ENCODE data around the gene CDK4.

CDK4 gene

DNA sequence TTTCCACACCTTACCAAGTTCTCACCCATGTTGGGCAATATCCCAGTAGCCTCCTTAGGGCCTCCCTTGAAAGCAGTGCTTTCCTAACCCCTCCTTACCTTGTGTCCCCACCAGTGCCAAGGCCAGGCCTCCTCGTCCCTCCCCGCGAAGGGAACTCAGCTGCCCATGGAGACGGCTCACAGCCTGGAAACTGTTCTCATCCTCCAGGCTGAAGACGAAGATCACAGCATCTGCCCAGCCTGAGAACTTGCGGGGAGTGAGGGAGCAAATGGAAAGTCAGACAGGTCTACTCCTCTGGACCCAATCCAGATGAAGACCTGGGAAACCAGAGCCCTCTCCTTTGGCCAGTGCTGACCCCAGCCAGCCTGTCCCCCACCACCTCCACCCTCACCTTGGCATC is 18.2 kb downstream of the CDK4 start:
- Histone ChIP-seq H2AFZ (ENCODE audit: low read length) (no peak overlapping the region), H3K36me3 (ENCODE audit: insufficient read depth, low read length) (peaks cover 36% of the 10 kb centered on the region), H3K9ac (ENCODE audit: low read length) (no peak overlapping the region), H3K4me1 (ENCODE audit: insufficient read depth, low read length, severe bottlenecking) (no peaks in the 10 kb centered on the region), H3K4me3 (ENCODE audit: low read depth, low read length, poor library complexity, severe bottlenecking) (no peak overlapping the region), H3F3A (ENCODE audit: insufficient read depth, low read length) (no peaks in the 10 kb centered on the region), H3K79me2 (ENCODE audit: insufficient read depth, low read length) (no peaks in the 10 kb centered on the region), H3K4me2 (ENCODE audit: low read length) (no peak overlapping the region), H3K27me3 (ENCODE audit: insufficient read depth, low read length) (no peaks in the 10 kb centered on the region), H3K27ac (ENCODE audit: low read depth, low read length, poor library complexity, severe bottlenecking) (no peak overlapping the region), H3K9me2 (ENCODE audit: low read depth, low read length) (no peaks in the 10 kb centered on the region), H3K9me3 (ENCODE audit: low read length) (no peaks in the 10 kb centered on the region), H4K20me1 (ENCODE audit: insufficient read depth, low read length) (no peaks in the 10 kb centered on the region)
- TF ChIP-seq EZH2 (IDR thresholded peaks at IDR 0.05; ENCODE audit: borderline replicate concordance, low read length) = no peak
- TF ChIP-seq, protein P1, sequence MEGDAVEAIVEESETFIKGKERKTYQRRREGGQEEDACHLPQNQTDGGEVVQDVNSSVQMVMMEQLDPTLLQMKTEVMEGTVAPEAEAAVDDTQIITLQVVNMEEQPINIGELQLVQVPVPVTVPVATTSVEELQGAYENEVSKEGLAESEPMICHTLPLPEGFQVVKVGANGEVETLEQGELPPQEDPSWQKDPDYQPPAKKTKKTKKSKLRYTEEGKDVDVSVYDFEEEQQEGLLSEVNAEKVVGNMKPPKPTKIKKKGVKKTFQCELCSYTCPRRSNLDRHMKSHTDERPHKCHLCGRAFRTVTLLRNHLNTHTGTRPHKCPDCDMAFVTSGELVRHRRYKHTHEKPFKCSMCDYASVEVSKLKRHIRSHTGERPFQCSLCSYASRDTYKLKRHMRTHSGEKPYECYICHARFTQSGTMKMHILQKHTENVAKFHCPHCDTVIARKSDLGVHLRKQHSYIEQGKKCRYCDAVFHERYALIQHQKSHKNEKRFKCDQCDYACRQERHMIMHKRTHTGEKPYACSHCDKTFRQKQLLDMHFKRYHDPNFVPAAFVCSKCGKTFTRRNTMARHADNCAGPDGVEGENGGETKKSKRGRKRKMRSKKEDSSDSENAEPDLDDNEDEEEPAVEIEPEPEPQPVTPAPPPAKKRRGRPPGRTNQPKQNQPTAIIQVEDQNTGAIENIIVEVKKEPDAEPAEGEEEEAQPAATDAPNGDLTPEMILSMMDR (IDR thresholded peaks at IDR 0.05; ENCODE audit: low read length) = no peak

DNA sequence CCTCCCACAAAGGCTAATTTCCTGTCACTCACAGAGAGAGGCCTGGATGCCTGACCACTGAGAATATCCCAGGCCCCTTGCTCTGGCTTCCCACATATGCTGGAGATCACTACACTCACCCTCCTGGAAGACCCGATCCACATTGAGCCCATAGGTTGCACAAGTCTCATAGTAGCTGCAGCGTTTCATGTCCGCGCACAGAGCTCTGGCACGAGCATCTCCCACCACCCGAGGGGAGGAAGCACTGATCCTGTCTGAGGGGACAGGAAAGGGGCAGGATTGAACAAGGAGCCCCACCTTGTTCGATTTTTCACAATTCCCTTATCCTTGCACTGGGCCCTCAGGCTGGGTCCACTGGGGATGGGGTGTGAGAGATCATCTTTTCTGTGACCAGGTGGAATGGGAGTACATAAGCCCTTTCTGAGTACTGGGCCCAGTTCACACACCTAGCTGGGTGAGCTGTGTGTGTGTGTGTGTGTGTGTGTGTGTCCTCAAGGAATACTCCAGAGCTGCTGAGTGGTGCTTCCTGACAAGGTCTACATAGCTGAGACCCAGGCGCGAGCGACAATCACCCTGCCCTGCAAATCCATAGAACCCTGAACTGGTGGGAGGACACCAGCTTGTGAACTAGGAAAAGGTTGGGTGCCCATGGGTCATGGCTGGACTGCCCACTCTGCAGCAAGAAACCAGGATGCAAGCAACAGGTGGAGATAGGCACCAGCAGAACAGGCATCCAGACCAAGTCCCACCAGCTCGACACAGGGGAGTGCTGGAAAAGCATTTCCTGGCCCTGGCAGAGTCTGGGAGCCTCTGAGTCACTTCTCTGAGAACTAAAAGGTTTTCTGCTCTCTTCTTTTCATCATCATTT is 19.1 kb downstream of the CDK4 start:
- no peak overlapping the region for H3K4me3 ChIP-seq (ENCODE audit: low read depth, low read length, poor library complexity, severe bottlenecking)
- H3K27me3 ChIP-seq (ENCODE audit: insufficient read depth, low read length) = no peaks in the 10 kb centered on the region

DNA sequence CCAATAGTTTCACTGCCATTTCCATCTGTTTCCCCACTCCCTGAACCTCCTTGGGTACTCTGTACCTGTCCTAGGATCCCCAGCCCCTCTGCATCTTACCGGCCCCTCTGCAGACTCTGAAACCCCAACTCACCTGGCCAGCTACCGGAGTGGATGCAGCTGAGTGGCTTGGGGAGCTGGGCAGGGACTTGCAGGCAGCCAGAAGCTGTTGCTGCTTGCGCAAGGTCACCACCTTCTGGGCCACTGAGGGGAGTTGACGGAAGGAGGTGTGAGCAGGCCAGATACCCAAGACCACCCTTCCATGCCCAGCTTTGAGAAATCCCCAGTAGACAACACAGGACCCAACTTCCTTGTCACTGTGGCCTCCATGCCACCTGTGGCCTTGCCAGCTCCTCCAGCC is 19.8 kb downstream of the CDK4 start:
- H3K9me3 ChIP-seq (ENCODE audit: low read length) = no peaks in the 10 kb centered on the region
- no peak overlapping the region for H3K4me2 ChIP-seq (ENCODE audit: low read length)
- no peaks in the 10 kb centered on the region for H4K20me1 ChIP-seq (ENCODE audit: insufficient read depth, low read length)
- no peak overlapping the region for H3K9ac ChIP-seq (ENCODE audit: low read length)
- no peak for TF ChIP-seq EZH2 (IDR thresholded peaks at IDR 0.05; ENCODE audit: borderline replicate concordance, low read length)
- TF ChIP-seq, protein P1 (IDR thresholded peaks at IDR 0.05; ENCODE audit: low read length) = no peak
- H3K4me3 ChIP-seq (ENCODE audit: low read depth, low read length, poor library complexity, severe bottlenecking) = no peak overlapping the region
- H3K4me1 ChIP-seq (ENCODE audit: insufficient read depth, low read length, severe bottlenecking) = no peaks in the 10 kb centered on the region
- no peaks in the 10 kb centered on the region for H3K27me3 ChIP-seq (ENCODE audit: insufficient read depth, low read length)
- no peaks in the 10 kb centered on the region for H3K79me2 ChIP-seq (ENCODE audit: insufficient read depth, low read length)
- H3F3A ChIP-seq (ENCODE audit: insufficient read depth, low read length) = no peaks in the 10 kb centered on the region
- no peak overlapping the region for H3K27ac ChIP-seq (ENCODE audit: low read depth, low read length, poor library complexity, severe bottlenecking)
- H2AFZ ChIP-seq (ENCODE audit: low read length) = no peak overlapping the region
- H3K36me3 ChIP-seq (ENCODE audit: insufficient read depth, low read length) = peaks cover 45% of the 10 kb centered on the region
- H3K9me2 ChIP-seq (ENCODE audit: low read depth, low read length) = no peaks in the 10 kb centered on the region

More for the DNA sequence above, 19.1 kb downstream of the CDK4 start:
- Histone ChIP-seq H3K9ac (ENCODE audit: low read length) (no peak overlapping the region), H3K4me2 (ENCODE audit: low read length) (no peak overlapping the region), H3K36me3 (ENCODE audit: insufficient read depth, low read length) (peaks cover 39% of the 10 kb centered on the region), H3K9me2 (ENCODE audit: low read depth, low read length) (no peaks in the 10 kb centered on the region), H3K4me1 (ENCODE audit: insufficient read depth, low read length, severe bottlenecking) (no peaks in the 10 kb centered on the region), H3F3A (ENCODE audit: insufficient read depth, low read length) (no peaks in the 10 kb centered on the region), H2AFZ (ENCODE audit: low read length) (no peak overlapping the region), H3K9me3 (ENCODE audit: low read length) (no peaks in the 10 kb centered on the region), H4K20me1 (ENCODE audit: insufficient read depth, low read length) (no peaks in the 10 kb centered on the region), H3K79me2 (ENCODE audit: insufficient read depth, low read length) (no peaks in the 10 kb centered on the region), H3K27ac (ENCODE audit: low read depth, low read length, poor library complexity, severe bottlenecking) (no peak overlapping the region)
- no peak for TF ChIP-seq EZH2 (IDR thresholded peaks at IDR 0.05; ENCODE audit: borderline replicate concordance, low read length)
- TF ChIP-seq, protein P1 (IDR thresholded peaks at IDR 0.05; ENCODE audit: low read length) = no peak
